Measurements from ENCODE around the gene CXCL11.
"Not testable (repeated sequence)": the region's sequence is repeated elsewhere in the genome, so short reads cannot be mapped to it uniquely, and the experiment has no call there.

Gene CXCL11

DNA sequence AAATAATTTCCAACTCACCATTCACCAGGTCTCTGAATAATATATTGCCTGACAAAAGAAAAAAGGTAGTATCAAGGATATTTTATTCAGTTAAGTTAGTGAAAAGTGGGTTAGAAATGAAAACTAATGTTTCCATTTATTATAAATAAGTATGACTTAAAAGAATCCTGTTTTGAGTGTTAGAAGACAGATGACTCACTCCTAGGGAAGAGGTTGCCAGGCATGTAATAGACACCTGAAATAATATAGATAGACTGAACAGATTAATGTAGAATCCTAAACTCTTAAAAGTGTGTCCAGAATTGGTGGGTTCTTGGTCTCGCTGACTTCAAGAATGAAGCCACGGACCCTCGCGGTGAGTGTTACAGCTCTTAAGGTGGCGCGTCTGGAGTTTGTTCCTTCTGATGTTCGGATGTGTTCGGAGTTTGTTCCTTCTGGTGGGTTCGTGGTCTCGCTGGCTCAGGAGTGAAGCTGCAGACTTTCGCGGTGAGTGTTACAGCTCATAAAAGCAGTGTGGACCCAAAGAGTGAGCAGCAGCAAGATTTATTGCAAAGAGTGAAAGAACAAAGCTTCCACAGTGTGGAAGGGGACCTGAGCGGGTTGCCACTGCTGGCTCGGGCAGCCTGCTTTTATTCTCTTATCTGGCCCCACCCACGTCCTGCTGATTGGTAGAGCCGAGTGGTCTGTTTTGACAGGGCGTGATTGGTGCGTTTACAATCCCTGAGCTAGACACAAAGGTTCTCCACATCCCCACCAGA, 6.5 kb upstream of the CXCL11 start:
- not testable (repeated sequence) for DNase-seq

DNA sequence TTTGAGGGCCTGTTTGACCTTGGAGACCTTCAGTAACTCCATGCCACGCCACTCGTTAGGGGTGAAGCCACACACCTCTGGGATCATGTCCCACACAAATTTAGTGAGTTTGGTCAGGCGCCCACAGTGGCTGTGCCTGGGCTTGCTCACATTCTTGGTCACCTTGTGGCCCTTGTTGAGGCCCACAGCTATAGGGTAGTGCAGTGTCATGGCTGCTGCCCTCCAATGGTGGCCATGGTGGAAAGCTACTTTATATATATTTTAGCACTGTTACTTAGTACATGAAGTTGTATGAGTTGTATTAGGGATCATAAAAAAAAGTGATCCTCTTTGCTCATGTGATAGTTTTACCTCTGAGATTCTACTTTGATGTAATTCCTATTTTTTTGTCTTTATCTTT, 985 bp upstream of the CXCL11 start:
- no peak for DNase-seq

DNA sequence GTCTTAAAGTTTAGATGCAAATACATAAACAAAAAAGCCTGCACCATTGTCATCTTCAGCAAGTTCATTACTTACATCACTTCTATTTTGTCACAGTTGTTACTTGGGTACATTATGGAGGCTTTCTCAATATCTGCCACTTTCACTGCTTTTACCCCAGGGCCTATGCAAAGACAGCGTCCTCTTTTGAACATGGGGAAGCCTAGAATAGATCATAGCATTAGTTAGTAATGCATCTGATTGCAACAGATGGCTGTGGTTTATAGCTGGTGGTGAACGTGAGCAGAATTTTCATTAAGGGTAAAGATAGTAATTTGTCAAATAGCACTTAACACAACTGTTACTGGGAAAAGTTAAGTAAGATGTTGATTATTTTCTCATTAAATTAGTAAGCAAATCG, 729 bp downstream of the CXCL11 start:
- DNase-seq, result no peak

DNA sequence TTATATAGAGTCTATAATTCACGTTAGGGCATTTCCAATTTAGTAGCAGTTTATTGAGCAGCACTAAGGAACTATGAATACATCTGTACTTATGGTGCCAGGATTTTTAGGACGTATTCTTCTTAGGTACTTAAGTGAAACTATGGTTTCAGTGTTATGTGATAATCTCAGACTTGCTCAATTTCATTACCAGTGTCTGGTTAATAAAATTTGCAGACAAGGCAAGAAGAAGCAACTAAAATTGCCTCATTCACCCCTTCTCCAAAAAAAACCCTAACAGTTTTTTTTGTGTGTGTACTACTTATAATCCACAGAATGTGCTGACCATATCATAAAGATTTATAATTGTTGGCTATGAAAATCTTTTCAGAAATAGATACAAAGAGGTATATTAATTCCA, 6.6 kb downstream of the CXCL11 start:
- DNase-seq, result no peak

DNA sequence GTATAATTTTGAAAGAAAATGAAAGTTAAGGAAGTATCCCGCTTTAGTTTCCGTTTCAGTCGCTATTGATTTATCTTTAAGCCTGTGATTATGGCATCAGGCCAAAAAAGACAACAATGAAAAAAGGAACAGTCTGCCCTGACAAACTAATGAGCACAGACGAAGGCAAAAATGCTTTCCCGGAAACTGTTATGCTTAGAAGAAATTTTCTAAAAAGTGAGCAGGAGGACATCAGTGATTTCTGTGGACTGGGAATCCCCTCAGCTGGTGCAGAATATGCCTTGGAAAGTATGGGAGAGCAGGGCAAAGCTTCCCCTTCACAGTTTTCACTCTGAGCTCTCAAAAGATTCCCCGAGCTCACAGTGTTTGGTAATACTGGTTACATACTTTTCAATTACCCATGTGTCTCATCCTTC, 7.5 kb downstream of the CXCL11 start:
- DNase-seq, result no peak

DNA sequence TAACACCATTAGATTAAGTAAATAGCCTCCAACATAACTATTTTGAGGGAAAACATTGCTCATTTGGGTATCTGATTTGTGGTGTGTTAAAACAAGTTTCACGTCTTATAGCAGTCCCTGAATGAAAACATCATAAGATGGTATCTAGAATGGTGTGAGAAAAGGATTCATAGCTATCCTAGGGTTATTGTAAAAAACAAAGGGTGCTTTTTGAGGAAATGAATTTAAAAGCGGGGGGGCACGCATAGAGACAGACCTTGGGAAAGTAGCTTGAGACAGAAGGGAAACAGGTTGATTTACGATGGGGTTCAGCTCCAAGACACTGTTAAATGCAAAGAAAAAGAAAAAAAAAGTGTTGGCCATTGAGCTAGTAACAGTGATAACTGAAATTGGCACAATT, 11.8 kb downstream of the CXCL11 start:
- DNase-seq, result no peak

DNA sequence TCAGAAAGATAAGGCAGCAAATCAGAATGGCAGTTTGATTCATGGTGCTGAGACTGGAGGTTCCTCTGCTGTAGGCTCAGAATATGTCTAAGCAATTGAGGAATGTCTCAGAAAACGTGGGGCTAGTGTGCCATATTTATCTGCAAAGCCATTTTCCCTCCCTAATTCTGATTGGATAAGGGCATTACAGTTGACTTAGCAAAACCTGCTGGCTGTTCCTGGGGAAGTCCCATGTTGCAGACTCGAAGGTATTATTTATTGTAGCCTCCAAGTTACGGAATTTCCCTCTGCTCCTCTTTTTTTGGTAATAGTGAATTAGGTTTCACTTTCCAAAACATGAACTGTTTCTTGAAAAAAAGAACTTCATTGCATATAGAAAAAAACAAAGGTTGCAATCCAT, 12.5 kb downstream of the CXCL11 start, which contains the start of gene CXCL10:
TSS of gene CXCL10 (minus strand) at position 109 of the 400 bp plus-strand sequence. CDS start at position 43, 66 bp downstream.
- DNase-seq, result no peak

DNA sequence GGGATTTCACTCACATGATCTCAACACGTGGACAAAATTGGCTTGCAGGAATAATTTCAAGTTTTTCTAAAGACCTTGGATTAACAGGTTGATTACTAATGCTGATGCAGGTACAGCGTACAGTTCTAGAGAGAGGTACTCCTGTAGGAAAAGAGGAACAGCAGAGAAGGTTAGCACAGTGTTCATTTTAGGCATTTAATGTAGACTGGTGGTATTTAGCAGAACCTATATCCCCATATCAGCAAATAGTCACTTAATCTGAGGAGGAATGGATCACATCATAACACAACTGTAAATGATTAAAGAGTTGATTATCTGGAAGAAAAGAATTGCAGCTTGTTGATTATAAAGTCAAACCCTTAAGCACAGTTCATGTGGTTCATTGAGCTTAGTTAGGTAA, 13.2 kb downstream of the CXCL11 start:
- DNase-seq, result no peak

DNA sequence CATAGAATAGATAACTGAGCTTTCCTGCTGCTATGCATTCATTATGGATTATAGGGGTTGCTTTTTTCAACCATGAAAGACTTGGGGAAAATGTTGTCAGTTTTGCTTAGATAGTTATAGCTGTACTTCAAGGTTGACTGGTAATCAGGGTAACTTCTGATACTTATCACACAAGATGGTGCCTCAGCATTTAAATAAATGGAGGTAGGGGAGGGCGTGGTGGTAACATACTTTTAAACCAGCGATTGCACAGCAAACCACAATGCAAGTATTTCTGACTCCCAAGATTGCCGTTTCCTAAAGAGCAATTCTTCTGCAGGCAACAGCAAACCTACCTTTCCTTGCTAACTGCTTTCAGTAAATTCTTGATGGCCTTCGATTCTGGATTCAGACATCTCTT, 13.8 kb downstream of the CXCL11 start:
- DNase-seq, result no peak

DNA sequence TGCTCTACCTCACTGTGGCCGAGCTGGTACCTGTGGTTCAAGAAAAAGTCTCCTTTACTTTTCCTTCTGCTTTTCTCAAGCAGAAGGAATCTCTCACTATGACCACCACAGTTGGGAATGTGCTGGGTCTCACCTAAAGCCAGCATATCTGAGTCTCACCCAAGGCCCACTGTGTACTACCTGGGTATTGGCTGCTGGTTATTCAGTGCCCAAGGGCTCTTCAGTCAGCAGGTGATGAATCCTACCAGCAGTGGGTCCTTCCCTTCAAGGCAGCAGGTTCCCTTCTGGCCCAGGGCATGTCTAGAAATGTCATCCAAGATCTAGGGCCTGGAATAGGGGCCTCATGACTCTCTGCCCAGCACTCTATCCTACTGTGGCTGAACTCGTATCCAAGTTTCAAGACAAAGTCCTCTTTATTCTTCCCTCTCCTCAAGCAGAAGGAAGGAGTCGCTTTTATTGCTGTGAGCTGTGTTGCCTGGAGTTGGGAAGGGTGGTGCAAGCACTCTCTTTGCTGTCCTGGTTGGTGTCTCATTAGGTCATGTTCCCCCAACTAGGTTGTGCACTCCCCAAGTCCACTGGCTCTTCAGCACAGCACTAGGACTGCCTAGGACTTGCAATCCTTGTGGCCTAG, 18.7 kb downstream of the CXCL11 start:
- DNase-seq, result no peak

DNA sequence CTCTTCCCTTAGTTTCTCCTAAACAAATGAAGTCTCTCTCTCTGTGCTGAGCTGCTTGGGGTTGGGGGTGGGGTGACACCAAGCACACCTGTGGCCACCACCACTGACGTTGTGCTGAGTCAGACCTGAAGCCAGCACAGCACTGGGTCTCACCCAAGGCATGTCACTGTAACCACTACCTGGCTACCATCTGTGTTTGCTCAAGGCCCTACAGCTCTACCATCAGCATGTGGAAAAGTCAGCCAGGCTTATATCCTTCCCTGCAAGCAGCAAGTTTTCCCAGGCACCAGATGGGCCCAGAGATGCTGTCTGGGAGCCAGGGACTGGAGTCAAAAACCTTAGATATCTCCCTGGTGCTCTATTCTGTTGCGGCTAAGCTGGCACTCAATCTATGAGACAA, 19.5 kb downstream of the CXCL11 start:
- no peak for DNase-seq

DNA sequence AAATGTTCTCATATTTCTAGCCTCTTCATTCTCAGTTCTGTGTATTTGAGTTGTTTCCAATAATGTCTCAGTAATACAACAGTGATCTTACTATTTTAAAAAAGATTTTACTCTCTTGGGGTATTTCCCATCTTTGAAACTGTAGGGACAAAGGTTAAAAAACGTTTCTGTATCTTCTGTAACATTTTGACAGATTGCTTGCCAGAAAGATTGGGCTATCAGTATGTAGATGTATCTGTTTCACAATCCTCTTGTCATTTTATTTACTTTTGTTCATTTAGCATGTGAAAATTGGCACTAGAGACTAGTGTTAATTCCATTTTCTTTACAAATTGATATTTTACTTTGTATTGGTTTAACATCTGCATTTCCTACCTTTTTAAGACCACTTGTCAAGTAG, 22.3 kb downstream of the CXCL11 start:
- DNase-seq, result no peak

DNA sequence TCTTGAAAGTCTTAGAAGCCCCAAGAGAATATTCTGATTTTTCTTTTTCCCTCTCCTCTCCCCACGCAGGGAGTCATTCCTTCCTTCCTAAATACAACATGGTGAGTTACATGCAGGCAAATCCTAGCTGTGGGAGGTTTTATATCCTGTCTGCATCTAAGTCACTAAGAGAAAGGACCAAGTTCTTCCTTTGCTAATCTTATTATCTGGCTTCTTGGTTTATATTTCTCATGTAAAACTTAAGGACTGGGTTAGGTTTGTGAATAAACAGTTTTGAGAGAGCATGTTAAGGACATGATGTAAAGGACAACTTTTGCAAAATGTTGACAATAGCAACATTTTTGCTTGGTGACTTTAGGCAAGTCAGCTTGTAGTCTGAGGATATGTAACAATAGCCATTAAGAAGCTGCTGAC, 23.5 kb downstream of the CXCL11 start:
- no peak for DNase-seq

DNA sequence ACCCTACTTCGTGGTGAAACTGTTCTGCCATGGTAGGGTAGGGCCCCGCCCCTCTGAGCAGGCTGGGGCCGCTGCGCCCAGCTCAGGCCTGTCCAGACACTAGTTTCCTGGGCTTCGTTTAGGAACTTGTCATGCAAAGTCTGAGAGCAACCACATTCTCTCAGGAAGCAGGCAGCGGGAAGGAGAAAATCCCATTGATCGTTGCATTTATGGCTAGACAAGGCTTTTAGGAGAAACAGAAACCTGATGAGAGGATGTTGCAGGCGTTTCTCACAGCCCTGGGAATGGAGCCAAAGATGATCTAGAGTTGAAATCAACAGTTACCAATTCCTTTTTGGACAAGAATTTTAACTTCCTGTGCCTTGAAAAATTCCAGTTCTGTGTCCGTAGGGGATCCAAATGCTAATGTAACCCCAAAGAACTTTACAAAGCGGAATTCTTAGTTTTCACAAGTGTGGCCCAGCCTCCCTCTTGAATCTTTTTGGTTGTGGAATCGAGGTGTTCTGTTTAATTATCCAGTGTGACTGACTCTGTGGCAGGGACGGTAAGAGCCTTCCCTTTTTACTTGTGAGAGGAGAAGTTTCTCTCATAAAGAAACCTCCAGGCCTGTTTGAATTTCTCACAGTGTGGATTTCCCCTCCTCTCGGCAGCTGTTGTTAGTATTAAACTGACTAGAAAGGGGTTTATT, 24.0 kb downstream of the CXCL11 start:
- no peak for DNase-seq

DNA sequence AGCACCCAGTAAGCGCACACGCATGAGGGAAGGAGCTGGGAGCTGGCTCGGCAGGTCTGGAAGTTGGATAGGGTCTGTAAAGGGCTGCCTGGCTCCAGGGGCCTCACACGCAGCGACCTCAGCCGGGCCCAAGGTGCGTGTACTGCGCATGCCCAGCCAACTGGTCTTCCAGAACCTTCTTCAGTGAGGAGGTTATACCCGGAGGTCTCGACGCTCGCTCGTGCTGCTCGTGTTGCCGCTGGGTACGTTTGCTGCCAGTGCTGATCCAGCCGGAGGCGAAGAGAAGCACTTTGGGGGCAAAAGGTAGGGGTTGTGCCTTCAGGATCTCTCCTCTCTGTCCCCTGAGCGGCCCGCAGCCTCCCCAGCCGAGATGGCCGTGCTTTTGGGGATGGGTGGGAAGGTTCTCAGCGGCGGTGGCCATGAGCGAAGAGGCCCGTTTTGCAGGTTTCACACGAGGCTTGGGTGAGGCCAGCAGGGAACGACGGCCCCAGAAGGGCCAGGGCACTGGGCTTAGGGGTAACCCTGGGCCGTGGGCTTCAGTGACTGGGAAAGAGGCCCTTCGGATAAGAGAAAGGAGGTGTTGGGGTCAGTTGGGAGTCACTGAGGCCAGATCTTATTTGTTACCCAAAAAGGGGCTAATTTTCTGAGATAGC, 24.7 kb downstream of the CXCL11 start:
- DNase-seq, result no peak

DNA sequence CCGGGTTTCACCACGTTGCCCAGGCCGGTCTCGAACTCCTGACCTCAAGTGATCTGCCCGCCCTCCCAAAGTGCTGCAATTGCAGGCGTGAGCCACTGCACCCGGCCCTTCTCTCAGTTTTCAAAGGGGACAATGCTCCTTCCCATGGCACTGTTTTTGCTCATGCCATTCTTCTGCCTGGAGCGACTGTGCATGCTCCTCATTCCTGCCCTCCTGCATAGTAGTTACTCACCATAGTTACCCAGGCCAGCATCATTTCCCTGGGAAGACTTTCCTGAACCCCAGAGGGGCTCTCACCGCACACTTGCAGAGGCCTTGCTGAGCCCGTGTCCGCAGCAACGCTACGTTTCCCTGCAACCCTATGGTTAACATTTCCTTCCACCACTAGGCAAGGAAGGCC, 25.3 kb downstream of the CXCL11 start:
- no peak for DNase-seq

DNA sequence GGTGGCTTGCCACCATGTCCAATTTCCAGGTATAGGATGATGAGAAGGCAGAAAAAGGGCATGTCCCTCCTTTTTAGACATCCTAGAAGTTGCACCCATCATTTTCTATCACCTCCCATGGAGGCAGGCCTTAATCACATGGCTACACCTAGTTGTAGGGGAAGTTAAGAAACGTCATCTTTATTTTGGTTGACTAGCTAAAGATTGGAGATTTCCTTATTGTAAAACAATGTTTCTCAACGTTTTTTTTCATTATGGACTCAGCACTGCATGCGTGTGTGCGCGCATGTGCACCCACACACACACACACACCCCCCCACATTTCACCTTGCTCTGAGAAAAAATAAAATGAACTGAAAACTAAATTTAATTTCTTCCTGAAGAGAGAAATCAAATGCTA, 26.6 kb downstream of the CXCL11 start:
- DNase-seq, result no peak

DNA sequence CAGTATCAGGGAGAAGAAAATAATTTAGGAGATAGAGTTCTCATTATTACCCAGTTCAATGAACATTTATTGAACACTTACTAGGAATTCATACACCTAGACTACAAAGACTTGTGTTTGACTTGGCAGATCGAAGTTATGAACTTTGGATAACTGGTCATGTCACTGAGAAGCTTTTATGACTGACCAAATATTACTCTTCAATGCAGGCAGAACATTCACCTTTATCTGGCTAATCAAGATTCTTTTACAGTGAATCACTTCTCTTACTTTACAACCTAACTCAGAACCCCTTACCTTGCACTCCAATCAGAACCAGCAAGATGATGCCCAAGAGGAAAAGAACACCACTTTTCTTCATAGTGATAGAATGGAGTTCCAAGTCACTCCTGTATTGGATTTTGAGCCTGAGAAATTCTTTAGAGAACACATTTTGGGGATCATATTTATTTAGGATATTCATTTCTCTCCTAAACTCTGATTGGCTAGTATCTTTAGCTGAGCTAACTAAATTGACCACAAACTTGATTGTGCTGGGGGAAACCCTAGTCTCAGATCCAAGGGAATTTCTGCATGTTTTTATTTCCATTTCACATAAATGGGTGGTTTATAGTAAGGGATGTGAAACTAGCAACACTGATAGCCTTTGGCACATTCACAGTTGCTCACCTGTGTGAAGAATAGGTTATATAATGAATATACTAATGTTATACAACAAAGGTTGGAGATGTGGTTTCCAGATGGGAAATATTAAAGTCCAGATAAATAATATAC, 28.6 kb downstream of the CXCL11 start, which contains the start of gene CXCL9:
TSS of gene CXCL9 (minus strand) at position 421 of the 774 bp plus-strand sequence. CDS start at position 361, 60 bp downstream.
- no peak for DNase-seq

DNA sequence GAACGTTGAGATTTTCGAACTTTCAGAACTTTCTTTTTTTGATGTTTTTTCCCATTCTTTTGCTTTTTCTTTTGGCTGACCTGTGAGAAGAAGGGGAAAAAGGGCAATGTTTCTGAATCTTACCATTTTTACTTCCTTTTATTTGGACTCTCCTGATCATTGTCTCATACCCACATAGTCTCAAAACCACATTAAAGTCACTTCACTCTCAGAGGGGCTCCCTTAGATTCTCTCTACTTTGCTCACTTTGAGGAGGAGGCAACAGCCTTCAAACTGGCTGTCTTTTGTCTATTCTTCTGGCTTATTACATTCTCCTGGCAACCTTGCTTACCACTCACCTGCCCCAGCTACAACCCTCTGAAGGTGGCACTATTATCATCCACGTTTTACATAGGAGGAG, 32.2 kb downstream of the CXCL11 start:
- no peak for DNase-seq

DNA sequence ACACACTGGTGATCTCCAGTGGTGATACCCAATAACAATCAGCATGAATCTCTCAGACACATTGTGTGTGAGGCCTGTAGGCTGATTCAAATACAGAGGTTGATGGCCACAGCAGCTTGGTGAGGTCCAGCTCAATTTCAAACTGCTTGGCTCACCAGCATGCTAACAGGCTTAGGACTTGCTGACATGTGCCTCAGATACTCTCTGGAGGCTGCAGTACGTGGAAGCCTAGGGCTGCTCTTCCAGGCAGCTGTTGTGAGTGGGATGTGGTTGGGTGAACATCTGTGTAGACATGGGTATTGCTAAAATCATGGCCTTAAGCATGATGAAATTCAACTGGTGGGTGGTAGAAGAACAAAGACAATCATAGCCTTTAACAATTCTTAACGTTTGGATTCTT, 32.8 kb downstream of the CXCL11 start:
- no peak for DNase-seq

DNA sequence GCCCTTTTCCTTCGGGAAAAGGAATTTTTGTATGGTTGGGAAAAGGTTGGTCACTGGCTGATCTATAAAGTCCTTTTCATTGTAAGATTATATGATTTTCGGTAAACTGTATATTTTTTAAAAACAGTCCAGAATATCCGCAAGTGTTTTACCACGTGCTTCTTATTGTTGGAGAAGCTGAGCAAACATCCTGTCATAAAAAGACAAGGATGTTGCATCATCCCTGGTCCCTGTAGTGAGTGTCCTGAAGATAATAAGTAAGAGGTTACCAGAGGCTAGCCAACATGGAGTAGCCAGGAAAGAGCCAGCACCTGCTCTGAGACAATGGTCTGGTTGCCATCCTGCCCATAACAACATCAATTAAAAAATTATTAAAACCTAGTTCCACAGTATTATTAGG, 33.7 kb downstream of the CXCL11 start:
- DNase-seq, result no peak

DNA sequence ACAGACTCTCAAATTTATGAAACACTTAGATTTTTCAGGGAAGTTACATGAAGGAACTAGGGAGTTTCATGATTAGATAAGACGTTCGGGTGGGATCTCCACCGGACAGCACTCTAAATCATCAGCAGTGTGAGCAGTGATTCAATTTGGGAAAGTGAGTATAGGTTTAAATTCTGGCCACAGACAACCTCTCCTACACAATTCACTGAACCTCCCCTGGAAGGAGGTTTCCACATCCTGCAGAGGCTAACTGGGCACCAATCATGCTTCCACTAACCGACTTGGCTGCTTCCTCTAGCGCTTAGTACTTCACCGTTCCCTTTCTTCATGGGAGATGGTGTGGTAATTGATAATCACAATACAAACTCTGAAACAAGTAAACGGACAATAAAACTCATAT, 34.2 kb downstream of the CXCL11 start:
- DNase-seq, result no peak

DNA sequence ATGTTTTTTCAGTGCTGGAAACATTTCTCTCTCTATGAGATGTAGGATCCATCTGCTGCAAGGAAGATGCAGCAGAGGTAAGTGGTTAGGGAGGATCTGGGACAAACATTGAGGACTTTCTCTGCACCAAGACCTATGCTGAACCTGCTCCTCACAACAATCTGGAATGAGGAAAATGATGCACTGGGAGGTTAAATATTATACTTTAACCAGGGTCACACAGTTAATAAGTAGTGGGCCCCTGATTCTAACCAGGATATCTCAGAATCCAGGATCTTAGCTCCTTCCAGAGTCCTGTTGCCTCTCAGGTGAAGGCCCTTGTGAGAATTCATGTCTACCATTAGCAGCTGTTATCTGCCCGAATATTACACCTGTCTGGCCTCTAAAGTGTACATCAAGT, 35.6 kb downstream of the CXCL11 start:
- DNase-seq, result no peak

Data from GDM1 (cell line).